BJ (cell line): ENCODE data around the gene PID1. TPM values are rescaled to one million over a fixed set of nuclear protein-coding genes. Genes with fewer than 3 reads are reported as not detected.

Experiments
- CTCF ChIA-PET: fragments of 350-600 bp; formaldehyde crosslinking; extraction: SDS; loops from one replicate; lab custom pipeline; 2021; ENCODE audit warnings: antibody characterized with exemption, inconsistent platforms; lab: Yijun Ruan, JAX
- POLR2A ChIA-PET: fragments of 300-600 bp; sonication (Branson Sonifier 250); formaldehyde crosslinking; extraction: SDS; loops from one replicate; lab custom pipeline; 2021; ENCODE audit warnings: antibody characterized with exemption; lab: Charles Lee
- DNase-seq: peaks from one replicate; pipeline ENCODE4 v3.0.0-alpha.2; 2011; ENCODE audit warnings: low read depth
- H3K27me3 ChIP-seq: 2 replicates; pipeline ENCODE4 v1.6.0; 2011; ENCODE audit warnings: low read length; ENCODE audit not compliant: control insufficient read depth, insufficient read depth
- H3K36me3 ChIP-seq: 2 replicates; pipeline ENCODE4 v1.5.1; 2011; ENCODE audit warnings: low read length; ENCODE audit not compliant: control insufficient read depth, insufficient read depth
- H3K4me3 ChIP-seq: 2 replicates; pipeline ENCODE4 v1.5.1; 2011; ENCODE audit warnings: low read depth, mild to moderate bottlenecking, control low read depth, low read length
- polyA plus RNA-seq: library from polyadenylated mRNA; depleted of rRNA; stranded (reverse); fragments of >200 nt; gene quantifications from 2 replicates; pipeline ENCODE4 v1.2.3, GENCODE V29; 2011
- TF ChIP-seq, protein P1 (sequence below): IDR thresholded peaks from 2 replicates; pipeline ENCODE4 v1.5.1; 2011; ENCODE audit warnings: low read depth, mild to moderate bottlenecking, control low read depth, inconsistent platforms, low read length, moderate library complexity; ENCODE audit not compliant: insufficient read depth

Gene PID1
- polyA plus RNA-seq, 1 experiment: 8.8 TPM

DNA sequence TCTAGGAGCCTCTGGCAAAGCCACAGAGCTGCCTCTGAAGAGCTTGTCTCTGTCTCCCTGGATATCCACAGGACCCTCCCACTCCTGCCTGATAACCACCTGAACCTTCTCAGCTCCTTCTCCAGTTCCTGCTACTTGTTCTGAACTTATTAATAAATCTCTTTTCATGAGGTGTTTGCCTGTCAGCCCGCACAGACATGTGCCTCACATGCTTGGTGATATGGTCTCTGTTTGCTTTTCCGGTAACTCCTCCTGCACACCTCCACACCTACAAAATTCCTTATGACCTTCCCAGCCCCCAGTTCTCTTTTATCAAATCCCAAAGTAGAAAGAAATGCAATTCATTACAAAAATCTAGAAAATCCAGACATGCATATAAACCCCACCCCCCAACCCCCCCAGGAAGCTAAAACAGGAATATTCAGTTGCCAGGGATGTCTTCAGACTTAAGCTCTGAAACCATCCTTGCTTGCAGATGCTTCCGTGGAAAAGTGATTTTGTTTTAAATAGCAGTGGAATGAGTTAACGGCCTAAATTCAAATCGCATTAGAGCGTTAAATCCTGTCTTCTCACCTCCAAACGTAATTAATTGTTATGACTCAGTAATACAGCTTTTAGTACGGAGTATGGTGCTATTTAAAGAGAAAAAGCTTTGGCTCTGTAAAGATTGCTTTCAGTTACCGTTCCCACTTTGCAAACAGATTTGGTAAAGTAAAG is 2.1 kb upstream of the PID1 start:
- ChIA-PET POLR2A (interaction anchor here (0.5 to 1.4 kb wide), 3 partner anchors 10 to 1769 kb away, joined by 3 to 4 read pairs (median 4); no protein-coding TSS in a partner anchor), CTCF (interaction anchor here (0.6 to 4.9 kb wide), 35 partner anchors 9 to 1383 kb away, joined by 3 to 28 read pairs (median 4); no protein-coding TSS in a partner anchor)
- no peak for DNase-seq
- peak overlapping the region; percentile 23 for H3K4me3 ChIP-seq
- TF ChIP-seq, protein P1, sequence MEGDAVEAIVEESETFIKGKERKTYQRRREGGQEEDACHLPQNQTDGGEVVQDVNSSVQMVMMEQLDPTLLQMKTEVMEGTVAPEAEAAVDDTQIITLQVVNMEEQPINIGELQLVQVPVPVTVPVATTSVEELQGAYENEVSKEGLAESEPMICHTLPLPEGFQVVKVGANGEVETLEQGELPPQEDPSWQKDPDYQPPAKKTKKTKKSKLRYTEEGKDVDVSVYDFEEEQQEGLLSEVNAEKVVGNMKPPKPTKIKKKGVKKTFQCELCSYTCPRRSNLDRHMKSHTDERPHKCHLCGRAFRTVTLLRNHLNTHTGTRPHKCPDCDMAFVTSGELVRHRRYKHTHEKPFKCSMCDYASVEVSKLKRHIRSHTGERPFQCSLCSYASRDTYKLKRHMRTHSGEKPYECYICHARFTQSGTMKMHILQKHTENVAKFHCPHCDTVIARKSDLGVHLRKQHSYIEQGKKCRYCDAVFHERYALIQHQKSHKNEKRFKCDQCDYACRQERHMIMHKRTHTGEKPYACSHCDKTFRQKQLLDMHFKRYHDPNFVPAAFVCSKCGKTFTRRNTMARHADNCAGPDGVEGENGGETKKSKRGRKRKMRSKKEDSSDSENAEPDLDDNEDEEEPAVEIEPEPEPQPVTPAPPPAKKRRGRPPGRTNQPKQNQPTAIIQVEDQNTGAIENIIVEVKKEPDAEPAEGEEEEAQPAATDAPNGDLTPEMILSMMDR: no peak
- H3K36me3 ChIP-seq: no peaks in the 10 kb centered on the region
- no peaks in the 10 kb centered on the region for H3K27me3 ChIP-seq

GRCh38 chr2:229269941-229270340 is 1.1 kb downstream of the PID1 start:
- DNase-seq: no peak
- CTCF ChIA-PET: interaction anchor here (1.1 to 4.9 kb wide), 5 partner anchors 137 to 588 kb away, joined by 3 to 23 read pairs (median 4); no protein-coding TSS in a partner anchor
- peak overlapping the region; percentile 72; the same call in 1 of the 2 replicates for H3K4me3 ChIP-seq
- TF ChIP-seq, protein P1: no peak
- POLR2A ChIA-PET: no interaction called here
- H3K27me3 ChIP-seq: no peaks in the 10 kb centered on the region
- no peaks in the 10 kb centered on the region for H3K36me3 ChIP-seq

- no peaks in the 10 kb centered on the region for H3K27me3 ChIP-seq
- no peak overlapping the region for H3K4me3 ChIP-seq
- ChIA-PET POLR2A (no interaction called here), CTCF (interaction anchor here (0.9 to 1.9 kb wide), 4 partner anchors 219 to 587 kb away, joined by 3 to 5 read pairs (median 4); no protein-coding TSS in a partner anchor)
- TF ChIP-seq, protein P1: no peak
- no peaks in the 10 kb centered on the region for H3K36me3 ChIP-seq
- DNase-seq: no peak
Measured at GRCh38 chr2:229269146-229269545, 1.9 kb downstream of the PID1 start.

DNA sequence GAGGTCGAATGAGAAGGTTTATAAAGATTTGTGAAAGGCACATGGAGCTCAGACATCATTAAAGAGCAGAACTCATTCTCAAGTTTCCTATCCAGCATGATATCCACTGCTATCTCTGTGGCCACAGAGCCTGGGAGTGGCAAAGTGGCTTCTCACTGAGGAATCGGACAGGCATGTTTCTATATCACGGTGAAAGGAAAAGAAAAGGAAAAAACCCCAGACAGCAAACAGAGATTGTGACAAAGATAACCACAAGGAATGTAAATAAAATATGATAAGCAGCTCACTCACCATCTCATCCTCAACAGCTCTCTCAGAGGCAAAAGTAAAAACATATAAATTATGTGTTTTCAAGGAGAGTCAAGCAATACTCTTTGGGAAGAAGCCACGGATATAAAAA is 2.5 kb downstream of the PID1 start:
- ChIA-PET CTCF (interaction anchor here (0.9 to 1.9 kb wide), 4 partner anchors 9 to 587 kb away, joined by 3 to 5 read pairs (median 4); no protein-coding TSS in a partner anchor), POLR2A (no interaction called here)
- DNase-seq: no peak
- H3K36me3 ChIP-seq: no peaks in the 10 kb centered on the region
- TF ChIP-seq, protein P1: no peak
- no peak overlapping the region for H3K4me3 ChIP-seq
- H3K27me3 ChIP-seq: no peaks in the 10 kb centered on the region

DNA sequence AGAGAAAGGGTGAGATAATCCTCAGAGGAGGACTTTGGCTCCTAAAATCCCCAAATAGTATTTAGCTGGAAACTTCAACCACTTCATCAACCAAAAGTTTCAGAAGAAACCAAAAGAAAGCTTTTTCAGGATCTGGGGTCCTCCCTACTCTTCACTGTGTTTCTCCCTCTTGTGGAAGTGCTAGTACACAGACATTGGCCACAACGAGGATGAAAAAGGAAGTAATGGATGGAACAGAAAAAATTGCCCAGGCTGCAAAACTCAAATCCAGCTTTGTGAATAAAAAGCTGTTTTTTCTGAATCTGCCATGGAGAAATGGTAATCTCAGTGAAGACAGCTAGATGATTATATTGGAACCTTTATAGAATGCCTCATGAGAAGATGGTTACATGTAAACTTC is 4.0 kb downstream of the PID1 start:
- CTCF ChIA-PET: interaction anchor here (0.8 to 1.9 kb wide), 3 partner anchors 11 to 586 kb away, joined by 3 to 4 read pairs (median 4); no protein-coding TSS in a partner anchor
- Histone ChIP-seq H3K4me3 (no peak overlapping the region), H3K36me3 (no peaks in the 10 kb centered on the region), H3K27me3 (no peaks in the 10 kb centered on the region)
- POLR2A ChIA-PET: no interaction called here
- DNase-seq: no peak
- TF ChIP-seq, protein P1: no peak
